Mesothelial cell of epicardium (in vitro differentiated cells): ENCODE measurements around the gene MUC6. TPM values are rescaled to one million over a fixed set of nuclear protein-coding genes. Genes with fewer than 3 reads are reported as not detected.

Experiments
- DNase-seq, 2 experiments: peaks; one replicate each; pipeline ENCODE4 v3.0.0; 2021; ENCODE audit warnings: low spot score in 2 of 2; ENCODE audit not compliant: unreplicated experiment in 2 of 2
- H3K27ac Mint-ChIP-seq: 2 replicates; pipeline ENCODE4 v1.8.0; 2021; ENCODE audit warnings: mixed read lengths
- H3K27me3 Mint-ChIP-seq: 2 replicates; pipeline ENCODE4 v1.8.0; 2021; ENCODE audit warnings: low read depth, mixed read lengths
- H3K36me3 Mint-ChIP-seq: 2 replicates; pipeline ENCODE4 v1.8.0; 2021; ENCODE audit warnings: mixed read lengths
- H3K4me1 Mint-ChIP-seq: 2 replicates; pipeline ENCODE4 v1.8.0; 2021; ENCODE audit warnings: mixed read lengths
- H3K4me3 Mint-ChIP-seq: 2 replicates; pipeline ENCODE4 v1.8.0; 2021; ENCODE audit warnings: mild to moderate bottlenecking, moderate library complexity, mixed read lengths
- H3K9me3 Mint-ChIP-seq: 2 replicates; pipeline ENCODE4 v1.8.0; 2021; ENCODE audit warnings: mixed read lengths
- CTCF ChIP-seq: fragments of 200-600 bp; sonication (generic); IDR thresholded peaks from one replicate; pipeline ENCODE4 v1.5.0; 2021; ENCODE audit warnings: antibody characterized with exemption; ENCODE audit not compliant: unreplicated experiment
- total RNA-seq: library from RNA; stranded (reverse); gene quantifications from 3 replicates; pipeline ENCODE4 v1.2.1, GENCODE V29; 2021

Gene MUC6
- total RNA-seq, 1 donor from 2014 or later = not detected

DNA sequence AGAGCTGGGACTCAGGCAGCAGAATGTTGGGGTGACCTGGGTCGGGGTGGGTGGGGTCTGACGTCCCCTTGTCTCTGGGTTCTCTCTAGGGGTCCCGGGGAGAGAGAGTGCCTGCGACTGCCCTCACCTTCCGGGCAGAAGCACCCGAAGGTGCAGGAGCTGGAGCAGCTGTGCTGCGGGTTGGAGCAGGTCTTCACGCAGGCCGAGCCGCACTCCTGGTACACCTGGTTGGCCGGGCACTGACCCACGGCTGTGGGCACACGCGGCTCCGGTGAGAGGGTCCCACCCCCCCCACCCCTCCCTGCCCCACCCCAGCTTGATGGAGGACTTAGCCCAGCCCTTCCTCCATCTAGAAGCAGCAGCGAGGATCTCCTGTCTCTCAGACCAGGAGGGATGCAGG, 6.4 kb downstream of the MUC6 start:
- Mint-ChIP-seq H3K36me3 (no peaks in the 10 kb centered on the region), H3K4me3 (no peak overlapping the region), H3K9me3 (no peaks in the 10 kb centered on the region), H3K27ac (no peak overlapping the region), H3K4me1 (no peaks in the 10 kb centered on the region), H3K27me3 (no peaks in the 10 kb centered on the region)
- no peak for DNase-seq
- no peak for TF ChIP-seq CTCF

- no peak overlapping the region for H3K4me3 Mint-ChIP-seq
- TF ChIP-seq CTCF = no peak
- no peaks in the 10 kb centered on the region for H3K36me3 Mint-ChIP-seq
- H3K27me3 Mint-ChIP-seq = no peaks in the 10 kb centered on the region
- H3K27ac Mint-ChIP-seq = no peak overlapping the region
- no peaks in the 10 kb centered on the region for H3K9me3 Mint-ChIP-seq
- DNase-seq = no peak
- H3K4me1 Mint-ChIP-seq = no peaks in the 10 kb centered on the region
Measured at GRCh38 chr11:1029654-1030053, 6.9 kb downstream of the MUC6 start.

DNA sequence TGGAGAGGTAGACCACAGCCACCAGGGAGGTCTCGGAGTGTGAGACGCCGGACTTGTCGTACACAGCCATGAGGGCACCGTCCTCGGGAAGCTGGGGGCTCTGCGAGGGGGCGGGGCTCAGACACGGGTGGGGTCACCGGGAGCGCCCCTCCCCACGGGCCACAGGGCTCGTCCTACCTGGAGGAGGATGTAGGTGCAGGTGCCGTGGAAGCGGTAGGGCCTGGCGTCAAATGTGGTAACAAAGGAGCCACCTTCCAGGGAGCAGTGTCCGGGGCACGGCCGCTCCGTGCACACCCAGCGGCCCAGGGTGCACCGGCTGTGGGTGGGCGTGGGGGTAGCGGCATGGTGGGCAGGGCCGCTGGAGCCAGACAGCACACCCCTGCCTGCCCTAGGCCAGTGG, 7.5 kb downstream of the MUC6 start:
- no peak for TF ChIP-seq CTCF
- H3K27ac Mint-ChIP-seq = no peak overlapping the region
- H3K9me3 Mint-ChIP-seq = no peaks in the 10 kb centered on the region
- H3K36me3 Mint-ChIP-seq = no peaks in the 10 kb centered on the region
- DNase-seq = no peak
- no peaks in the 10 kb centered on the region for H3K27me3 Mint-ChIP-seq
- no peak overlapping the region for H3K4me3 Mint-ChIP-seq
- no peaks in the 10 kb centered on the region for H3K4me1 Mint-ChIP-seq

GRCh38 chr11:1028616-1029015, 7.9 kb downstream of the MUC6 start:
- TF ChIP-seq CTCF = no peak
- H3K36me3 Mint-ChIP-seq = no peaks in the 10 kb centered on the region
- no peaks in the 10 kb centered on the region for H3K4me1 Mint-ChIP-seq
- no peak overlapping the region for H3K4me3 Mint-ChIP-seq
- no peak overlapping the region for H3K27ac Mint-ChIP-seq
- no peaks in the 10 kb centered on the region for H3K27me3 Mint-ChIP-seq
- H3K9me3 Mint-ChIP-seq = no peaks in the 10 kb centered on the region
- DNase-seq = no peak

DNA sequence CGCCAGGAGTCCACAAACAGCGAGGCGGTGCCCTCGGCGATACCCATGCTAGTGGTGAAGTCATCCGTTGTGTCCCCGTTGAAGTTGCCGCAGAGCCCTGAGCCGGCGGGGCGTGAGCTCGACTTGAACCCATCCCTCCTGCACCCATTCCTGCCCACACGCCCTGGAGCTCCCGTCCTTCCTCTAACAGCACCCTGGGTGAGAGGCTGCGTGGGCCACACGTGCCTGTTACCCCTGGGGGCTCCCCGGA, 8.3 kb downstream of the MUC6 start:
- no peaks in the 10 kb centered on the region for H3K9me3 Mint-ChIP-seq
- no peak overlapping the region for H3K27ac Mint-ChIP-seq

More for the DNA sequence above, 8.3 kb downstream of the MUC6 start:
- no peak for DNase-seq
- H3K36me3 Mint-ChIP-seq = no peaks in the 10 kb centered on the region
- no peaks in the 10 kb centered on the region for H3K4me1 Mint-ChIP-seq
- TF ChIP-seq CTCF = no peak
- H3K27me3 Mint-ChIP-seq = no peaks in the 10 kb centered on the region
- no peak overlapping the region for H3K4me3 Mint-ChIP-seq
